Measurements from ENCODE around the gene DES.
"Not testable (repeated sequence)": the region's sequence is repeated elsewhere in the genome, so short reads cannot be mapped to it uniquely, and the experiment has no call there.

DES gene

GRCh38 chr2:219400562-219400961 is 17.6 kb upstream of the DES start:
- no peak for DNase-seq

GRCh38 chr2:219401606-219402005 is 16.6 kb upstream of the DES start:
- DNase-seq: no peak

GRCh38 chr2:219402665-219403515 is 15.3 kb upstream of the DES start:
- peak; percentile 54 for DNase-seq

GRCh38 chr2:219403861-219404260 is 14.3 kb upstream of the DES start:
- no peak for DNase-seq

GRCh38 chr2:219404291-219404910 is 13.8 kb upstream of the DES start:
- DNase-seq: no peak

DNA sequence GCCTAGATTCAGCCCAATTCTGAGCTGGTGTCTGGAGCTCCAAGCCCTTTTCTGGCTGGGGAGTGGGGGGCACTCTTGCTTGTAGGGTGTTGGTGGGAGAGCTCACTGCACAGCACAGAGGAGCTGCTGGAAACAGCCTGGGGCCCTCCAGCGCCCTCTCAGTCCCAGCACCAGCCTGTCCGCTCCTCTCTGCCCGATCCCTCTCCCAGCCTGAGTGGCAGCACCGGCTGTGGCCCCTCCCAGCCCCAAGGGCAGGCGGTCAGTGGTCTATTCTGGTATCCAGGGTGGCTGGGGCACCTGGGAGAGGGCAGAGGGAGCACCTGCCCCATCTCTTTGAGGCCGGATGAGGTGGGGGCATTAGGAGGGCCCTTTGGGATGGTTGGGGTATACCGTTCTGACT is 13.2 kb upstream of the DES start:
- no peak for DNase-seq

- no peak for DNase-seq
Observed at GRCh38 chr2:219405451-219405850, 12.7 kb upstream of the DES start.

GRCh38 chr2:219405958-219406860 is 12.0 kb upstream of the DES start:
- DNase-seq: no peak

DNA sequence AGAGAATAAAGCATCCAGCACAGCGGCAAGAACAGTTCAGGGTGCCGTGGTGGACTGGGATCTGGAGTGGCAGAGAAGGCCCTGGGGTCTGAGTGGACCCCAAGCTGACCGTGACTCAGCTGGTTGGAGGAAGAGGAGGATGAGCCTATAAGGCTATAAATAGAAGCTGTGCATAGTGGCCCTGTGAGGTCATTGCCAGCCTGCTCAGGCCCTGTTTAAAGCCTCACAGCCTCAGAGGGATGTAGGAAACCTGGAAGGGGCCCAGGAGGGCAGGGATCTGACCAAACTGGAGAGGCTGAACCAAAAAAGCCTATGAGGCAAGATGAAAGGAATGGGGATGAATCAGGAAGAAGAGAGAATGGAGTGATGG is 11.3 kb upstream of the DES start:
- peak; percentile 89 for DNase-seq

GRCh38 chr2:219407343-219407742 is 10.8 kb upstream of the DES start:
- not testable (repeated sequence) for DNase-seq

DNA sequence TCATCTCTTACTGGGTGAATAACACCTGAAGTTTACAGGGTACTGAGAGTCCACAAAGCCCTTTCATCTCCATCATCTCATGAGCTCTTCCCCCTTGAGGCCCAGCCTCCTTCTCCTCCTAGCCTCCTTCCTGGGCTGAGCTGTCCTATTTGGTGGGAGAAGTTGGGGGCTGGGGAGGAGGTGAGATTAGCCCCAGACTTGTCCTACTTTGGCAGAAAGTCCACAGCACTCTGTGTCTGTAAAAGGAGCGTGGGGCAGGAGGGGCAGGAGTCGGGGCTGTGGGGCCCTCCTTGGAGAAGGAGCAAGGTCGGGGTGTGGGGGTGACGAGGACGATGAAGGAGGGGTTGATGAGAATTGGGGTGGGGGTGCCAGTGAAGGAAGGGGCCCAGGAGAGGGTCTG is 10.0 kb upstream of the DES start:
- DNase-seq: no peak

GRCh38 chr2:219408631-219409030 is 9.5 kb upstream of the DES start:
- no peak for DNase-seq

GRCh38 chr2:219409619-219410018 is 8.6 kb upstream of the DES start:
- DNase-seq: no peak

DNA sequence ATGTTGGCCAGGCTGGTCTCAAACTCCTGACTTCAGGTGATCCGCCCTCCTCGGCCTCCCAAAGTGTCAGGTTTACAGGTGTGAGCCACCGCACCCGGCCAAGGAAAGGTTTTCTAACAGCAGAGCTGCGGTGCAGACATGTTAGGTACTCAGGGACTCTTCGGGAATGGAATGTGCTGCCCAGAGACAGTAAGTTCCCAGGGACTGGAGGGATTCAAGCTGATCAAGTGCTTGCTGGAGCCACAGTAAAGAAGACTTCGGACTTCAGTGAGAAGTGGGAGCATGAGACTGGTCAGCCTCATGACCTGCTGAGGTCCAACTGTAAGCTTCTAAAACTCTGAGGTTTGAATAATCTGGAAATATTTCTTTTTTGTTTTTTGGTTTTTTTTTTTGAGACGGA is 7.8 kb upstream of the DES start:
- no peak for DNase-seq

- no peak for DNase-seq
Observed at GRCh38 chr2:219414857-219415256, 3.3 kb upstream of the DES start.

- no peak for DNase-seq
Observed at GRCh38 chr2:219415580-219416234, 2.5 kb upstream of the DES start.

DNA sequence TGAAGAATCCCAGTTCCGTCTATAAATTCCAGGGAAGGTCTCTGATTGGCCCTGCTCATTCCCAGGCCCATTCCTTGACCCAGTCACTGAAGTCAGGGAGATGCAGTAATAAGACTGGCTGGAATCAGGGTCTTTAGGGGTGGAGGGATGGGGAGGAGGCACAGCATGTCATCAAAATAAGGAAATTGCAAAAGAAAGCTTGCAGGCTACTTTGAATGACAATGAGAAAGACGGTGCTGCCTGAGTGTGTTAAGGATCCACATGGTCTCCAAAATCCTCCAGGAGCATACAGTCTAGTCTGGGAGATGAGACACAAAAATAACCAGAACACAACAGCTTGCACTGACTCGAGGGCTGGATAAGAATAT is 2.0 kb upstream of the DES start:
- no peak for DNase-seq

- no peak for DNase-seq
Observed at GRCh38 chr2:219416938-219417337, 1.2 kb upstream of the DES start.

GRCh38 chr2:219417374-219417773 is 803 bp upstream of the DES start:
- DNase-seq: no peak

DNA sequence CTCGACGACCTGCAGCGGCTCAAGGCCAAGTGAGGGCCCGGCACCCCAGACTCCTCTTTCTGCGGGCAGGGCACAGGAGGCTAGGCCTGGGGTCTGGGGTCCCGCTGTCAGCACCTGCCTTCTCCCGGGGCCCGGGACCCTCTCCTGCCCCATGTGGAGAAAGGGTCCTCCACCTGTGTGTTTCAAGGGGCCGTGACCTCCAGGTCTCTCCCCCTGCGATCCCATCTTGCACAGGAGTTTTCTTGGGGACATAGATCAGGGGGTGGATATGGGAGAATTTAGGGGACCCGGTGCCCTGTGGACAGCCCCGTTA is 791 bp downstream of the DES start:
- no peak for DNase-seq

- no peak for DNase-seq
Observed at GRCh38 chr2:219419331-219420197, 1.4 kb downstream of the DES start.

DNA sequence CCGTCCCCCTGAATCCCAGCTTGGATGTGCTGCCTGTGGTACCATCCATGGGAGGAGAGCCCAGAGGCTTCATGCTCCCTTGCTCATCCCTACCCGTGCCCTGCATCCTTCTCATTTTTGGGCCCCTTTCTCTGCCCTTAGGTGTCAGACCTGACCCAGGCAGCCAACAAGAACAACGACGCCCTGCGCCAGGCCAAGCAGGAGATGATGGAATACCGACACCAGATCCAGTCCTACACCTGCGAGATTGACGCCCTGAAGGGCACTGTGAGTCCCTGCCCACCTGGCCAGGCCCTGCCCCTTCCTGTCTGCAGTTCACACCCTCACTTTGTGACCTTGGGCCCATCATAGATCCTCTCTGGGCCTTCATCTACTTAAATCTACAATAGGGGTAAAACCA is 2.5 kb downstream of the DES start:
- no peak for DNase-seq

Measured in amniotic stem cell (primary cell).